ENCODE data around the gene ZBTB17.
"Not testable (repeated sequence)": the region's sequence is repeated elsewhere in the genome, so short reads cannot be mapped to it uniquely, and the experiment has no call there.

DNA sequence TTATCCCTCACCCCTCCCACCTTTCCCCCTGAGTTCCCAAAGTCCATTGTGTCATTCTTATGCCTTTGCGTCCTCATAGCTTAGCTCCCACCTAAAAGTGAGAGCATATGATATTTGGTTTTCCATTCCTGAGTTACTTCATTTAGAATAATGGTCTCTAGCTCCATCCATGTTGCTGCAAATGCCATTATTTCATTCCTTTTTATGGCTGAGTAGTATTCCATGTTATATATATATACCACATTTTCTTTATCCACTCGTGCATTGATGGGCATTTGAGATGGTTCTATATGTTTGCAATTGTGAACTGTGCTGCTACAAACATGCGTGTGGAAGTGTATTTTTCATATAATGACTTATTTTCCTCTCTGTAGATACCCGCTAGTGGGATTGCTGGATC lies 2.0 kb upstream of the ZBTB17 start:
- TF ChIP-seq, protein P1, sequence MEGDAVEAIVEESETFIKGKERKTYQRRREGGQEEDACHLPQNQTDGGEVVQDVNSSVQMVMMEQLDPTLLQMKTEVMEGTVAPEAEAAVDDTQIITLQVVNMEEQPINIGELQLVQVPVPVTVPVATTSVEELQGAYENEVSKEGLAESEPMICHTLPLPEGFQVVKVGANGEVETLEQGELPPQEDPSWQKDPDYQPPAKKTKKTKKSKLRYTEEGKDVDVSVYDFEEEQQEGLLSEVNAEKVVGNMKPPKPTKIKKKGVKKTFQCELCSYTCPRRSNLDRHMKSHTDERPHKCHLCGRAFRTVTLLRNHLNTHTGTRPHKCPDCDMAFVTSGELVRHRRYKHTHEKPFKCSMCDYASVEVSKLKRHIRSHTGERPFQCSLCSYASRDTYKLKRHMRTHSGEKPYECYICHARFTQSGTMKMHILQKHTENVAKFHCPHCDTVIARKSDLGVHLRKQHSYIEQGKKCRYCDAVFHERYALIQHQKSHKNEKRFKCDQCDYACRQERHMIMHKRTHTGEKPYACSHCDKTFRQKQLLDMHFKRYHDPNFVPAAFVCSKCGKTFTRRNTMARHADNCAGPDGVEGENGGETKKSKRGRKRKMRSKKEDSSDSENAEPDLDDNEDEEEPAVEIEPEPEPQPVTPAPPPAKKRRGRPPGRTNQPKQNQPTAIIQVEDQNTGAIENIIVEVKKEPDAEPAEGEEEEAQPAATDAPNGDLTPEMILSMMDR (IDR thresholded peaks at IDR 0.05) = not testable (repeated sequence)
- TF ChIP-seq POLR2AphosphoS5 (IDR thresholded peaks at IDR 0.05; ENCODE audit: insufficient read depth in 1 of 2, low read depth in 1 of 2); POLR2A (IDR thresholded peaks at IDR 0.05): not testable (repeated sequence)
